Left forelimb (tissue), 1 donor: ENCODE measurements around the gene DCDC2.
A peak's percentile ranks its signal among the peaks of the same experiment; 100 is the strongest.
"Not testable (repeated sequence)": the region's sequence is repeated elsewhere in the genome, so short reads cannot be mapped to it uniquely, and the experiment has no call there.

Experiments
- DNase-seq: peaks from one replicate; pipeline ENCODE4 v3.0.0-alpha.2; 2018; ENCODE audit warnings: low spot score

The DCDC2 gene

DNA sequence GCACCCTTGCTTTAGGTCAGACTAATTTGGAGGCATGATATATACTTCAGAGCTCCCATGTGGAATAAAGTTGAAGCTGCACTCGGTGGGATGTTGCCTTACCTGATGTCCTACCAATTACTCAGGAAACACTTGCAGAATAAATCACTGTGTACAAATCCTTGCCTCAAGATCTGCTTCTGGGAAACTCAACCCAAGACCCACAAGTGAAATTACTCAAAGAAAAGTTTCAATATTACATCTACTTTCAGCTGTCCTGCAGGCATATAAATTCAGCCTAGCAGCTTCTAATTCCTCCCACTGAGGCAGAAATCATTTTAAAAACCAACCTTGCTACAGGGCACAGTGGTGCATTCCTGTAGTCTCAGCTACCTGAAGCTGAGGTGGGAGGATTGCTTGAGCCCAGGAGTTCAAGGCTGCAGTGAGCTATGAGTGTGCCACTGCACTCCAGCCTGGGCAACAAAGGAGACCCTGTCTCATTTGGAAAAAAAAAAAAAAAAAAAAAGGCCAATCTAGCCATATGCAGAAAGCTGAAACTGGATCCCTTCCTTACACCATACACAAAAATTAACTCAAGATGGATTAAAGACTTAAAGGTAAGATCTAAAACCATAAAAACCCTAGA is 20.7 kb upstream of the DCDC2 start:
- no peak for DNase-seq

DNA sequence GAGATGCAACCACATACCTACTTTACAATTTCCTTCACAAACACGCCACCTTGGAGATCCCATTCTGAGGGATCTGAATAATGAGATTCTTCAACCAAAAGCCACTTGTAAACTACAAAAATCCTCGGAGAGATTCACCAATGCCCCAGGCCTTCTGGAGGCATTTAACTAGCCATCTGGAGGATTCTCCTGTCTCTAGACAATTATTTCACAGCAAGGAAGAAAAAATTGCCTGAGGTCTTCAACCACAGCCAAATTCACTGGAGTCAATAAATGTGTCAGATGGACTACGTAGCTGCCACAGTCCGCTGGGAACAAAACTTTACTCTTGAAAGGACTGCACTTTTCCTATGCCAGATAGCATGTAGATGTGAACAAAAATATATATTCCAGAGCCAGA is 19.0 kb upstream of the DCDC2 start:
- no peak for DNase-seq

DNA sequence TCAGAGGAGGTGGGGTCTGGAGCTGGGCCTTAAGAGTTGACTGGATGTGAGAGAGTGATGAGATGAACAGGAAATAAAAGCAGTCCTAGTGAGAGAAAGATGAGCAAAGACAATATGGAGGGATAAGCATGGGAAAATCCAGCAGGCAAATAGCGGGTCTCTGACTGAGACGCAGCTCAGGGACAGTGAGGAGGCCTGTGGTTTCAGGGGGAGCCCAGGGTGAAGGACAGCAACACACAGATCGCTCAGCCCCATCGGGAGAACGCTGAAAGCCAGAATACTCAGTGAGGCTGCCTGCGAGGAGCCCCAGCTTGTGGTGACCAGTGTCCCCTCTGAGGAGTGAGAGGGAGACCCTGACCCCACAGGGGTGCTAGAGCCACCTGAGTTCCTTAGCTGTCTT is 16.8 kb upstream of the DCDC2 start:
- no peak for DNase-seq

DNA sequence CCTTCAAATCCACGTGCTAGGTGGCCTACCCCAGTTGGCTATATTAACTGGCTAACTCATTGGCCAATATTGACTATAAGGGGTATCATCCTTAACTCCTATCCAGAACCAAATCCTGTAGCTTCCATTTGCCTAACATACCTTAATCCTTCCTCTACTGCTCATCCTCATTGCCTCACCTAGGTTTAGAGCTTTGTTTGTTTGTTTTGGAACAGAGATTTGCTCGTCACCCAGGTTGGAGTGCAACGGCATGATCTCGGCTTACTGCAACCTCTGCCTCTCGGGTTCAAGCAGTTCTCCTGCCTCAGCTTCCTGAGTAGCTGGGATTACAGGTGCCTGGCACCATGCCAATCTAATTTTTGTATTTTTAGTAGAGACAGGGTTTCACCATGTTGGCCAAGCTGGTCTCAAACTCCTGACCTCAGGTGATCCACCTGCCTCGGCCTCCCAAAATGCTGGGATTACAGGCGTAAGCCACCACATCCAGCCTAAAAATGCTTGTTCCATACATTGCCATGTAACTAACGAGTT is 7.3 kb upstream of the DCDC2 start:
- not testable (repeated sequence) for DNase-seq

DNA sequence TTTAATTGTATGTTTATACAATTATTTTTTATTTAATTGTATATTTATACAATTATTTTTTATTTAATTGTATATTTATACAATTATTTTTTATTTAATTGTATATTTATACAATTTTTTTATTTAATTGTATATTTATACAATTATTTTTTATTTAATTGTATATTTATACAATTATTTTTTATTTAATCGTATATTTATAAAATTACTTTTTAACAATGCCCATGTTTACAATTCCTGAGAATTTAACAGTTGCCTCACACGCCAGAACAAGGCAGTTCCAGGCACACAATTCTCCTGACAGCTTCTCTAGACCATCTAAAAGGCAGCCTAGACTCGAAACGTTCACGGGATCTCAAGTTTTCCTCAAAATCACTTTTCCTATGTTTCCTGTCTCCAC is 4.5 kb upstream of the DCDC2 start:
- DNase-seq = not testable (repeated sequence)

DNA sequence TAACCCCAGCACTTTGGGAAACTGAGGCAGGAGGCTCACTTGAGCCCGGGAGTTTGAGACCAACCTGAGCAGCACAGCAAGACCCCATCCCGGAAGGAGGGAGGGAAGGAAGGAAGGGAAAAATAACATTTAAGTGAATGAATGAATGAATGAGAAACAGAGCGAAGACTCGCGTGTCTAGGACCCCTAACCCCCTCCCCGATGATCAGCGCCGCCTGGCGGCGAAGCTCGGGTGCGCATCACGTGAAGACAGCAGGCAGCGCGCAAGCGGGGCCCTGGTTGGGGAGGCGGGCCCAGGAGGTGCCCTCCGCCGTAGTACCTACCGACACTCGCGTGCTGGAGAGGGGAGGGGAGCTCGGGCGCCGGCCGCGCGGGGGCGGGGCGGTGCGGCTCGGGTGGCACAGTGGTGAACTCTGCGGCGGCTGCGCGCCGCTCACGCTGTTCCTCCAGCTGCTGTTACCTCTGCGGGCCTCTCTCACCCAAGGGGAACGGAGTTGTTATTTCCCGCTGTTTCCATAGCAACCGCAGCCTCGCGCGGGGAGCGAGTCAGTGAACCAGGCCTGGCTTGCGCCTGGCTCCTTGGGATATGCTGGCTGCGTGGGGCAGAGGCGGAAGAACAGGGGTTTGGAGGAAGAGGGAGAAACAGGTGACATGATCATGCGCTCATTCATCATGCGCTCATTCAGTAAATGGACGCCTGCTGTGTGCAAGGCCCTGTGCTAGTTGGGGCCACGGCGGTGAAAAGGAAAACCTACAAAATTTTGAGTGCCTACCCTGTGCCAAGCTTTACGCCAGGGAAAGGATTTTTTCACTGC is 2.0 kb upstream of the DCDC2 start:
- peak; percentile 77 for DNase-seq

DNA sequence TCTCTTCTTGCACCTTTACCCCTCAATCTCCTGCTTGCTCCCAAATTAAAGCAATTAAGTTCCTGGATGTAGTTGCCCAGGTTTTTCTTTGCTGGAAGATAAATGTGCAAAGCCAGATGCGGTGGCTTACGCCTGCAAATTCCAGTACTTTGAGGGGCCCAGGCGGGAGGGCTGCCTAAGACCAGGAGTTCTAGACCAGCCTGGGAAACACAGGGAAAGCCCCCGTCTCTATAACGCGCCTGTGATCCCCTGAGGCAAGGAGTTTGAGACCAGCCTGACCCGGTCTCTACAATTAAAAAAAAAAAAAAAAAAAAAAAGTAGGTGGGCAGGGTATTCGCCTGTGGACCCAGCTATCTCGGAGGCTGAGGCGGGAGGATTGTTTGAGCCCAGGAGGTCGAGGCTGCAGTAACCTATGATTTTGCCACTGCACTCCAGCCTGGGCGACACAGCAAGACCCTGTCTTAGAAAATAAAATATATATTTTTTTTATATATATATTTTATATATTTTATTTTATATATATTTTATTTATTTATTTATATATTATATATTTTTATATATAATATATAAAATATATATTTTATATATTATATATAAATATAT is 461 bp upstream of the DCDC2 start:
- DNase-seq = no peak

DNA sequence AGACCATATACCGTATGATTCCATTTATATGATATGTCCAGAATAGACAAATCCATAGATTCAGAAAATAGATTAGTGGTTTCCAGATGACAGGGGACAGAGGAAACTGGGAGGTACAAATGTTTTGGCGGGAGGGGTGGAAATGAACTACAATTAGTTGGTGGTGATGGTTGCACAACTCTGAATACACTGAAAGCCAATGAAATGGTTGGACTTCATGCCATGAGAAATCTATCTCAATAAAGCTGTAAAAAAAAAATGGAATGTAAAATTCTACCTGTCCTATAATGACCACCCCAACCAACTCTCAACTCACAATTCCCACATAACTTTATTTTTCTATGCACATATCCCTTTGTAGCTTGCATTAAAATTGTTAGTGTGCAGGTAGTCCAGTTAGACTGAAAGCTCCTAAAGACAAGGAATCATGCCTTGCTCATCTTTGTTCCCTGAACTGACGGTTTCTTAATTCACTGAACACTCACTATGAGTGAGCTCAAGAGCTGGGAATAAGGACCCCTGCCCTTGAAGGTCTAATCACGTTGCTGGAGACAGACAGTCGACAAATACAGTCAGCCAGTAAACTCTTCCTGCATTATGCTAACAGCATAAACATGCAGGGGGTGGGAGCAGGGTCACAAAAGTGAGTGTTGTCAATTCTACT is 1.4 kb downstream of the DCDC2 start:
- DNase-seq = no peak

DNA sequence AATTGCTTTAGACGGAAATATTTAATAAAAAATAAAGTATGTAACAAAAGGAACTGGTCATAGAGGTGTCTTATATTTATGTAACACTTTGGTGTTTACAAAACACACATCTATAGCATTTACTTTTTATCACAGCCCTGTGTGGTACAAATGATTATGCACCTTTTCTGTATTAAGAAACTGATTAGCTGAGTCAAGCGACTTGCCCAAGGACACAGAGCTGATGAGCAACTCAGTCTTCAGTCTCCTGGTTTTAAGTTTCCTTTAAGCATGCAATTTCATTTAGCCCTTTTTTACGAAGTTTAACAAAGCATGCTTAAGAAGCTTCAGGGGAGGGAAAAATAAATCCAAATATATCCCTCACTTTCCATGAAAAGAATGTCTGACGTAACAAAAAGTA is 2.5 kb downstream of the DCDC2 start:
- no peak for DNase-seq

DNA sequence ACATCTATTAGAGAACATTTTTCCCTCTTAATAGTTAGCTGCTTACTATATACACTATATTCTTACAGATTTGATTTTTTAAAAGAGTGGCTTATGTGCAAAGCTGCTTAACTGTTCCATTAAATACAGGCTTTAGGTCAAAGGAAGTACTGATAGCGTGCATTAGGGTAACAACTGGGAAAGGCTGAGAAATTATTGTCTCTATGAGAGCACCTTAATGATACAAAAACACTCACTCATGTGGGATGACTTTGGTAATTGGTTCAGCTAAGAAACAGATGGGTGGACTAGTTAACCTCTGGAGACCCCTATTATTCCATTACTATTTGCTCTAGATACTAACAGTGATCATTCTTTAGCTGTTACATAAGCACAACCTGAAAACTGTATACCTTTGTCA is 4.0 kb downstream of the DCDC2 start:
- no peak for DNase-seq

DNA sequence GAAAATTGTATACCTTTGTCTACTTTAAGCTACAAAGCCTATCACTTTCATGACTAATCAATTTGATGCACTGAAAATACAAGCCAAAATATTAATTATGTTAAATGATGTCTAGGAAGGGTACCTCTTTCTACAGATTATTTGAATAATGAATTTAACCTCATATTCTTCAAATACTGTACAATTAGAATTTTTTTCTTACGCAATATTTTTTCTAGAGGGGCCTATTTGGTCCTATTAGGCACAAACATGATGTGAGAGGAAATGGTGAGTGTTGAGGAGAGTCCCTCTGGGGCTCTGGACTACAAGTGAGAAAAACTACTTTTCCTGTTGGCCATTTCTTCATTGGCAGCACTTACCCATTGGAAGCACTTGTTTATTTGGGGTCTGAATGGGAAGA is 5.4 kb downstream of the DCDC2 start:
- no peak for DNase-seq

DNA sequence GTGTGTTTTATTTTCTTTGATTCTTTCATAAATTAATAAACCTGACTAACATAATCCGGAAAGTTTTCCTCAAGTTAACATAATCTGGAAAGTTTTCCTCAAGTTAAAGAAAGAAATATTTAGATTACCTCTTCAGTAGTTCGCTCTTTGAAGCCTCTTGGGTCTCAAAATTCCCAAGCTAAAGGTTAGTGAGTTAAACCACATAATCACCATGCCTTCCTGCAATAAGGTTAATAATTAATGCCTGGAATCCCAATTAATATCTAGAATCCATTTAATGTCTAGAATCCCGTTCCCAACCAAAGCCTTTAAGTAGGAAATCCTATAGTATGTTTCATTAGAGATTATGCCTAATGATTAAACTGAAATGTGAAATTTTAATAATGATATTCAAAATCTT is 12.9 kb downstream of the DCDC2 start:
- DNase-seq = no peak

DNA sequence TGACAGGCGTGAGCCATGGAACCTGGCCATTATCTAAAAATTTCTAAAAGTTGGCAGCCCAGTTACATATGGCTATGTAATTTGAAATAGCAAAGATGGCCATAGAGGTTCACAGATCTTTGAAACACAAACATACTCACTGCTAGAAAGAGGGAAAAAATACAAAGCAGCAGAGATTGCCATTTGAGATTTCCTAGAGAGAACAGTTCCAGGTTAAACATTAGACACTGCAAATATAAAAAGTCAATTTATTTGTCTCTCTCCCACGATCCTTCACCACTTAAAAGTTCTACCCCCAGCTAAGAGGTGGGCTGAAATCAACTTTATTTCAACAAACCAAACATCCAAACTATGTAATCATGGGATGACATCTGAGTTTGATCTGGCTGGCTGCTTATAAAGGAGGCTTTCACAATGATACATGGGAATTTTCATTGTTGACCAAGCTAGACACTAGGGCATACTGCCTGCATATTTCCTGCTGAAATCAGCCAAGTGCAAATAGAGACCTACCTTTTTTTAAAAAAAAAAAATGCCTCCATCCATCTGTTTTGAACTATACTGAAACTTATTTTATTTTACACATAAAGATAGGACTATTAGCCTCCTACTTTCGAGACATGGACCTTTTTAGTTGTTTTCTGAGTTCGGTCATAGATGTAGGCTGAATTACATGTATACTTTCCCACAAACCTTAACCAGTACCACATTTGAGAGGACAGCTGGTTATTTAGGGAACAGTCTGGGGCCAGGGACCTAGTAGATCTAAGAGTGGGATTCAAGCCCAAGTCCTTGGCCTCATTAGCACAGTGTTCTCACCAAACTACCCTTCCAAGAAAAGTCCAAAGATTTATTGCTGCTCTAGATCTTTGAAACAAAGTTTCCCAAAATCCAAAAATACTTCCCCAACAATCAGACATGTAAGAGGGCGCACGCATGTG is 16.6 kb downstream of the DCDC2 start:
- DNase-seq = no peak

DNA sequence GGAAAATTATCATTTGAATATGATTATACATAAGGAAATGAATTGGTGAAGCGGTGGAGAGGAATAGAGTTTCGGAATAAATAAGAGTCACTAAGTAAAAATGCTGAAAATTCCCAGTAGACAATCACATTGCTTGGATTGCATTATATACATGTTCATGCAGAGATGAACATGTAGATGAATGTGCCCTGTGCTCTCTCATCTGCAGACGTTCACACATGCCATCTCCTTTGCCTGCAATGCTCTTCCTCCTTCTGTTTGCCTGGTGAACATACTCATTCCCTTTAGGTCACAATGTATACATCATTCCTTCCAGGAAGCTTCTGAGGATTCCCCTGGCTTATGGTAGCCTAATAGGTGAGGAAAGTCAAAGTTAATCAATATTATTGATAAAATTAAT is 17.9 kb downstream of the DCDC2 start:
- DNase-seq = no peak

DNA sequence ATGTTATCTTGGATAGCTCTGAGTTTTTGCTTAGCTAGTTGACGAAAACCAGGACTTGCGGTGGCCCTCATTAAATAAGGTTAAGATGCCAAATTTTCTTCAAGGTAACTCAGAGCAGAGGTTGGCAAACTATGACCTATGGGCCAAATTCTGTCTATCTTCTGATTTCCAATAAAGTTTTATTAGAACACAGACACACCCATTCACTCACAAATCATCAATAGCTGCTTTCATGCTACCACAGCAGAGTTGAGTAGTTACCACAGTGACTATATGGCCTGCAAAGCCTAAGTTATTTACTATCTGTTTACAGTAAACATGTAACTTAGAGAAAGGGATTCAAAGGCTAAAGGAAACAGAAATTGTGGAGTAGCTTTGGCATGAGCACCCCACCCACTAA is 23.6 kb downstream of the DCDC2 start:
- no peak for DNase-seq

DNA sequence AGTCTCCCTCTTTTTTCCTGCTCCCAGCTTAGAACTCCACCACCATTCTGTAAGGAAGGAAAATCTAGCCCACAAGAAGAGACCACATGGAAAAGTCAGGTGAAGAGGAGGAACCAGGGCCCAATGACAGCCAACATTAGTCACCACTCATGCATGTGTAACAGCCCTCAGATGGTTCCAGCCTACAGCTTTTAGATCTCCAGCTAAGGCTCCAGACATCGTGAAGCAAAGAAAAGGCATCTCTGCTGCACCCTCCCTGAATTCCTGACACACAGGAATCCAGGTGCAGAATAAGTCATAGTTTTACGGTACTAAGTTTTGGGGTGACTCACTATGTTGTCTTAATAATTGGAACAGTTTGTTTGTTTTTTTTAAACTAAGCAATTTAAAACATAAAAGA is 25.5 kb downstream of the DCDC2 start:
- no peak for DNase-seq

DNA sequence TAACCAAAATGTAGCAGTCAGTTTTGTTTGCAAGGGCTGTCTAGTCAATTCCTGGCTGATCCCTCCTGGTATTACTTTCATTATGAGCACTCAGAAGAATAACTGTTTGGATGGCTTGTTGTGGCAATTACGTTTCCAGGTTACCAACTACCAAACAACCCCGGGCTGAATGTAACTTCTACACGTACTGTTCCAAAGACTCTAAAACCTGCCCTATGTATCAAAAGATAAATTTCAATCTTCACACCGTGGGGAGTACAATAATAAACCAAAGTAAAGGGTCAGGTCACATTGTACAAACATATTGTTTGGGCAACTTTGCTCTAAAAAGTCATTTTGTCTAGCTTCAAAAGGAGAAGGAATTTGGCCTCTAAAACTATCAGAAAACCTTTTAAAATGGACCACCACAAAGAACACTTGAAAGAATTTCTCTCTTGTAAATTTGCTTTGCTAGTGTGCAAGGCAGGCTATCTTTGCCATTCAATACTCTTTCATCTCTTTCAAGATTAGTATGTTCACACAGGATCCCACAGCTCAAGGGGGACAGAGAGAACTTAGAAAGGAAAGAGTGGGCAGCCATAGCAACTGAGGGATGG is 27.6 kb downstream of the DCDC2 start:
- no peak for DNase-seq

DNA sequence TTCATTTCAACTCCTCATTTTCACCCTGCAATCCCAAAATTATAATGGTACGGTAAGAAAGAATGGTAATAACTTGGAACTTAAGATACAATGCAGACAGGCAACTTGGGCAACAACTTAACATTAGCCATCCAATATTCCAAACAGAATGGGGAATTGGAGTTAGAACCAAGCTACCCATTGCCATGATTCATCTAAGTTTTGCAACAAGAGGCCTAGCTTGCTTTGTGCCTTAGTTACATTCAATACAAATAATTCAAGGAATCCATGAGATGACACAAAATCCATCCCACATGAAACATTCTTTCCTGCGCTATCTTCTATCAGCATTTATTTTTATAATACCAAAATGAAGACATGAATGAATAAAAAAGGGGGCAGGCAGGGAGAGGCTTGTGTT is 28.4 kb downstream of the DCDC2 start:
- DNase-seq = no peak

DNA sequence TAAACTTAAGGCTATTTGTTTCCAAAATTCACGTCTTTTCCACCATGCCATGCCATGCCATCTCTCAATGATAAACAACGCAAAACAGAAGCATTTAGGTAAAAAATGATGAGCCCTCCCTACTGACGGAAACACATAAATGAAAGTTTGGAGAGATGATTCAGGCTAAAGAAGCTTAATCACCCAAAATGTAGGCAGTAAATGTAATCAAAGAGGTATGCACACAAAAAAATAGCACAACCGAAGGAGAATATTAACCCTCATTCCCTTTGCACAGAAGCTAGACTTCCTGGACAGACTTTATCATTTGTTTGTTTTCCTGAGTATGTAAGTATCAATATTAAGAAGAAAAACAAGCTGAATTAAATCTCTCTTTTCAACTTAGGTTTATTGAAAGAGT is 28.8 kb downstream of the DCDC2 start:
- no peak for DNase-seq

DNA sequence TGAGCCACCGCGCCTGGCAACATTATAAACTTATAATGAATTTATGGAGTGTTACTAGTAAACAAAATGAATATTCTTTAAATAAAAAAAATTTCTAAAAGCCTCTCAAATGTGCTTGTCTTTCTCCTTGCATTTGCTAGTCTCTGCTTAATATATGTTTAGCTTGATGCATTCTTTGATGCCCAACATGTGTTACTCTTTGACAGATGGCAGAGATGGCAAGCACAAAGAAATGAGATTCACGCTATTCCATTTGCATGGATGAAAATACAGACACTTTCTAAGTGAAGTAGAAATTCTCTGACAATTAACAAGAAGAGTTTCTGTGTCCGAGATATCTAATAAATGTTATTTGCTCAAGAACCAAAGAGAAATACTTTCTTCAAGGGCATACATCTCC is 30.1 kb downstream of the DCDC2 start:
- DNase-seq = no peak

DNA sequence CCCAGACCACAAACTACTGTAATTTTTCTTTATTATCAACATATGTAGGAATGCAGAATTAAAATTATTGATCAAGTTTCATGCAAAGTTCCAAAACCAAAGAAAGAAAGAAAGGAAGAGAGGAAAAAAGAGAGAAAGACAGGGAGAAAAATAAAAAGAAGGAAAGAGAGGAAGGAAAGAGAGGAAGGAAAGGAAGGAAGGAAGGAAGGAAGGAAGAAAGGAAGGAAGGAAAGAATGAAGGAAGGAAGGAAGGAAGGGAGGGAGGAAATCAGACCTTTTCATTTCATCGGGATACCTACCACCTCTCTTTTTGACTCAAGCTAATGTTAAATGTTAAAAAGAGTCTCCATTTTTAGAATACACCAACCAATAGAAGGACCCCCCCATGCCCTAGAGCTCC is 31.9 kb downstream of the DCDC2 start:
- DNase-seq = no peak
